Loucy (cell line): Measurements from ENCODE around the gene MYRIP.
A peak's percentile ranks its signal among the peaks of the same experiment; 100 is the strongest.

Experiments used
- H2AFZ ChIP-seq: fragments of 200-600 bp; sonication (generic); 2 replicates; pipeline ENCODE4 v1.6.0; 2016; ENCODE audit warnings: antibody characterized with exemption, mild to moderate bottlenecking, low read length, moderate library complexity
- H3F3A ChIP-seq: fragments of 200-600 bp; 2 replicates; pipeline ENCODE4 v1.6.0; 2016; ENCODE audit warnings: antibody characterized with exemption, low read depth, mild to moderate bottlenecking
- H3K27me3 ChIP-seq: fragments of 200-600 bp; sonication (generic); 2 replicates; pipeline ENCODE4 v1.6.1; 2014; ENCODE audit warnings: low read length, mild to moderate bottlenecking; ENCODE audit not compliant: insufficient read depth, poor library complexity, severe bottlenecking
- H3K36me3 ChIP-seq: fragments of 200-600 bp; sonication (generic); 2 replicates; pipeline ENCODE4 v1.6.1; 2016; ENCODE audit warnings: low read length; ENCODE audit not compliant: insufficient read depth
- H3K4me1 ChIP-seq: fragments of 200-600 bp; sonication (generic); 2 replicates; pipeline ENCODE4 v1.5.1; 2014; ENCODE audit warnings: low read length, mild to moderate bottlenecking; ENCODE audit not compliant: insufficient read depth, poor library complexity, severe bottlenecking
- H3K4me2 ChIP-seq: fragments of 200-600 bp; sonication (generic); 2 replicates; pipeline ENCODE4 v1.6.0; 2014; ENCODE audit warnings: antibody characterized with exemption, low read length, low read depth, mild to moderate bottlenecking; ENCODE audit not compliant: poor library complexity, severe bottlenecking
- H3K4me3 ChIP-seq: fragments of 200-600 bp; sonication (generic); 2 replicates; pipeline ENCODE4 v1.5.1; 2014; ENCODE audit warnings: low read length, mild to moderate bottlenecking, mixed read lengths; ENCODE audit not compliant: poor library complexity, severe bottlenecking
- H3K79me2 ChIP-seq: fragments of 200-600 bp; sonication (generic); 2 replicates; pipeline ENCODE4 v1.6.1; 2014; ENCODE audit warnings: low read length; ENCODE audit not compliant: insufficient read depth
- H3K9ac ChIP-seq: fragments of 200-600 bp; sonication (generic); 2 replicates; pipeline ENCODE4 v1.6.0; 2014; ENCODE audit warnings: mild to moderate bottlenecking, low read depth, low read length, moderate library complexity; ENCODE audit not compliant: poor library complexity, severe bottlenecking
- H3K9me2 ChIP-seq: fragments of 200-600 bp; sonication (generic); replicated peaks from 2 replicates; pipeline ENCODE4 v1.6.1; 2016; ENCODE audit warnings: low read depth, low read length, mixed read lengths
- H3K9me3 ChIP-seq: fragments of 200-600 bp; sonication (generic); 2 replicates; pipeline ENCODE4 v1.6.1; 2014; ENCODE audit warnings: mild to moderate bottlenecking, antibody characterized with exemption, low read length, low read depth; ENCODE audit not compliant: insufficient read depth
- H4K20me1 ChIP-seq: fragments of 200-600 bp; sonication (generic); 2 replicates; pipeline ENCODE4 v1.6.0; 2014; ENCODE audit warnings: antibody characterized with exemption, low read length, mild to moderate bottlenecking; ENCODE audit not compliant: insufficient read depth, poor library complexity, severe bottlenecking
- EZH2phosphoT487 ChIP-seq: fragments of 200-600 bp; IDR thresholded peaks from 2 replicates; pipeline ENCODE4 v1.6.1; 2018; ENCODE audit warnings: antibody characterized with exemption, mild to moderate bottlenecking, moderate library complexity, borderline replicate concordance
- TF ChIP-seq, protein P1 (sequence below): fragments of 200-600 bp; sonication (generic); conservative IDR thresholded peaks from 2 replicates; pipeline ENCODE4 v1.5.1; 2014; ENCODE audit warnings: mild to moderate bottlenecking, antibody characterized with exemption, low read length

MYRIP gene

DNA sequence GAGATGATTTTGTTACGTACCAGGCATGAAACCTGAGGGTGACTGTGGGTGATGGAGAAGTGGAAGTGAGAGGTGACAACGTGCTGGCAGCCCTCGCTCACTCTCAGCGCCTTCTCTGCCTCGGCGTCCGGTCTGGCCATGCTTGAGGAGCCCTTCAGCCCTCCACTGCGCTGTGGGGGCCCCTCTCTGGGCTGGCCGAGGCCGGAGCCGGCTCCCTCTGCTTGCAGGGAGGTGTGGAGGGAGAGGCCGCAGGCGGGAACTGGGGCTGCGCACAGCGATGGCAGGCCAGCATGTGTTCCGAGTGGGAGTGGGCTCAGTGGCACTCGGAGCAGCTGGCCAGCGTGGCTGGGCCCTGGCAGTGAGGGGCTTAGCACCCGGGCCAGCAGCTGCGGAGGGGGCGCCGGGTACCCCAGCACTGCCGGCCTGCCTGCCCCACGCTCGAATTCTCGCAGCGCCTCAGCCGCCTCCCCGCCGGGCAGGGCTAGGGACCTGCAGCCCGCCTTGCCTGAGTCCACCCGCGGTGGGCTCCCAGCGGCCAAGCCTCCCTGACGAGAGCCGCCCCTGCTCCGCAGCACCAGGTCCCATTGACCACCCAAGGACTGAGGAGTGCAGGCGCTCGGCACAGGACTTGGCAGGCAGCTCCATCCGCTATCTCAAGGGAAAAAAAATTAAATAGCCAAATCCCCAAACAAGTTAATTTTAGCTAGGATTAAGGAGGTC is 29.7 kb upstream of the MYRIP start:
- TF ChIP-seq, protein P1, sequence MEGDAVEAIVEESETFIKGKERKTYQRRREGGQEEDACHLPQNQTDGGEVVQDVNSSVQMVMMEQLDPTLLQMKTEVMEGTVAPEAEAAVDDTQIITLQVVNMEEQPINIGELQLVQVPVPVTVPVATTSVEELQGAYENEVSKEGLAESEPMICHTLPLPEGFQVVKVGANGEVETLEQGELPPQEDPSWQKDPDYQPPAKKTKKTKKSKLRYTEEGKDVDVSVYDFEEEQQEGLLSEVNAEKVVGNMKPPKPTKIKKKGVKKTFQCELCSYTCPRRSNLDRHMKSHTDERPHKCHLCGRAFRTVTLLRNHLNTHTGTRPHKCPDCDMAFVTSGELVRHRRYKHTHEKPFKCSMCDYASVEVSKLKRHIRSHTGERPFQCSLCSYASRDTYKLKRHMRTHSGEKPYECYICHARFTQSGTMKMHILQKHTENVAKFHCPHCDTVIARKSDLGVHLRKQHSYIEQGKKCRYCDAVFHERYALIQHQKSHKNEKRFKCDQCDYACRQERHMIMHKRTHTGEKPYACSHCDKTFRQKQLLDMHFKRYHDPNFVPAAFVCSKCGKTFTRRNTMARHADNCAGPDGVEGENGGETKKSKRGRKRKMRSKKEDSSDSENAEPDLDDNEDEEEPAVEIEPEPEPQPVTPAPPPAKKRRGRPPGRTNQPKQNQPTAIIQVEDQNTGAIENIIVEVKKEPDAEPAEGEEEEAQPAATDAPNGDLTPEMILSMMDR: no peak
- no peak for TF ChIP-seq EZH2phosphoT487
- Histone ChIP-seq H4K20me1 (no peaks in the 10 kb centered on the region), H3K4me3 (no peak overlapping the region), H2AFZ (no peak overlapping the region), H3F3A (no peaks in the 10 kb centered on the region), H3K4me1 (no peaks in the 10 kb centered on the region), H3K4me2 (no peak overlapping the region), H3K9me2 (no peaks in the 10 kb centered on the region), H3K9ac (no peak overlapping the region), H3K9me3 (no peaks in the 10 kb centered on the region), H3K36me3 (no peaks in the 10 kb centered on the region), H3K27me3 (no peaks in the 10 kb centered on the region), H3K79me2 (no peaks in the 10 kb centered on the region)

DNA sequence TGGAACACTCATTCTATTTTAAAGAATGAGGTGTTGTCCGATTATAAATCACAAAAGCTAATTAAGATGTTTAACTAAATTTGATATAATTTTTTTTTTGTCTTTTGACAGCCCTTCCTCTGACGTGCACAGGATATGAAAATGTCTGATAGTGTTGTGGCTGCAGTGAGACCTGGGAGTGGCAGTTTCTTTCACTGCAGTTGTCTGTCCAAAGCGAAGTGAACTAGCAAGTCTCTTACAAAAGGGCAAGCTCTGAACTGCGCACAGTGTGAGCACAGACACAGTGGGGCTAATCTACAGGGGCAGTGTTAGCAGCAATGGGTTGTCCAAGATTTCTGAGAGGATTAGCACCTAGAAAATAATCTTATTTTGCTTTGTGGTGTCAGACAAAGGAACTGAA is 29.1 kb upstream of the MYRIP start:
- no peak for TF ChIP-seq EZH2phosphoT487

DNA sequence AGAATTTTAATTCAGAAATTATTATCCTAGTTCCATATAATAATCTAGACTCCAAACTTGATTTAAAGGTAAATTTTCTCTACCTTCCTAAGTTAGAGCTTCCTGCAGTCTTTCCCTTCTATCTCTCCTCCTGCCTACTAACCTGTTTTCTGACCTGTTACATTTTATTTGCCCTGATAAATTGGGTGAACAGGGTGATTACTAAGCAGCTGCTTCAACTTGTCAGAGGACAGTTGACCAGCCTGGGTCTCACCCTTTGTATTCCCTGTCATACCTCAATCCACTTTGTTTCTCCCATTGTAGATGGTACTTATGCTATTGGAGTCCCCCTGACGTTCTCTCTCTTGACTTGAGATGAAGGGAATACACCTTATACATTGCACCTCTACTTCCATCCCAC is 28.4 kb upstream of the MYRIP start:
- no peak overlapping the region for H3K4me3 ChIP-seq
- no peak overlapping the region for H2AFZ ChIP-seq
- no peaks in the 10 kb centered on the region for H3K27me3 ChIP-seq
- no peaks in the 10 kb centered on the region for H3K4me1 ChIP-seq
- no peak for TF ChIP-seq EZH2phosphoT487
- TF ChIP-seq, protein P1: no peak
- no peaks in the 10 kb centered on the region for H3K36me3 ChIP-seq
- no peaks in the 10 kb centered on the region for H3K9me2 ChIP-seq
- no peaks in the 10 kb centered on the region for H3F3A ChIP-seq
- H3K9ac ChIP-seq: no peak overlapping the region
- no peaks in the 10 kb centered on the region for H4K20me1 ChIP-seq
- H3K9me3 ChIP-seq: no peaks in the 10 kb centered on the region
- no peak overlapping the region for H3K4me2 ChIP-seq
- H3K79me2 ChIP-seq: no peaks in the 10 kb centered on the region

More for the DNA sequence above, 29.1 kb upstream of the MYRIP start:
- H3K9ac ChIP-seq: no peak overlapping the region
- no peaks in the 10 kb centered on the region for H3K36me3 ChIP-seq
- peak overlapping the region; percentile 64 for H2AFZ ChIP-seq
- no peaks in the 10 kb centered on the region for H3K4me1 ChIP-seq
- H3K9me2 ChIP-seq: no peaks in the 10 kb centered on the region
- no peaks in the 10 kb centered on the region for H3K27me3 ChIP-seq
- no peak overlapping the region for H3K4me2 ChIP-seq
- H3K4me3 ChIP-seq: no peak overlapping the region
- no peaks in the 10 kb centered on the region for H4K20me1 ChIP-seq
- no peaks in the 10 kb centered on the region for H3K9me3 ChIP-seq
- no peaks in the 10 kb centered on the region for H3K79me2 ChIP-seq
- H3F3A ChIP-seq: no peaks in the 10 kb centered on the region

DNA sequence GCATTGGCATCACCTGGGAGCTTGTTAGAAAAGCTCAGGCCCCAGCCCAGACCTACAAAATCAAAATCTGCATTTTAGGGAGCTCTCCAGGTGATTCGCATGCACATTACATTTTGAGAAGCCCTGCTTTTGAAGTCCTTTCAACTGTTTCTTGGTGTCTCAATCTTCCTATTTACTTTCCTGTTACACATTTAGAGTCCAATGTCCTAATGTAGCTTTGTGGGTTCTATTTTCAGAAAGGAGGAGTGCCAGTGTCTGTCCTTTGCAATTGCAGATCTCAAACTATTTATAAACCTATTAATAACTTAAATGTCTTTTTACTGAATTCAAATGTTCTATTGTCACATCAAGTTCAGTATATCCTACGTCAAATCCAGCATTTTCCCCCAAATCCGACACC is 27.8 kb upstream of the MYRIP start:
- no peaks in the 10 kb centered on the region for H3F3A ChIP-seq
- H3K4me1 ChIP-seq: no peaks in the 10 kb centered on the region
- H3K4me2 ChIP-seq: no peak overlapping the region

More for the DNA sequence above, 27.8 kb upstream of the MYRIP start:
- no peak overlapping the region for H2AFZ ChIP-seq
- H3K4me3 ChIP-seq: no peak overlapping the region
- no peaks in the 10 kb centered on the region for H3K9me2 ChIP-seq
- H3K9ac ChIP-seq: no peak overlapping the region
- H3K9me3 ChIP-seq: no peaks in the 10 kb centered on the region
- H3K79me2 ChIP-seq: no peaks in the 10 kb centered on the region
- no peak for TF ChIP-seq EZH2phosphoT487
- TF ChIP-seq, protein P1: no peak
- H3K36me3 ChIP-seq: no peaks in the 10 kb centered on the region
- H3K27me3 ChIP-seq: no peaks in the 10 kb centered on the region
- no peaks in the 10 kb centered on the region for H4K20me1 ChIP-seq
